SK-N-DZ (cell line): ENCODE results near the gene CHSY1.
A peak's percentile ranks its signal among the peaks of the same experiment; 100 is the strongest.
"Not testable (repeated sequence)": the region's sequence is repeated elsewhere in the genome, so short reads cannot be mapped to it uniquely, and the experiment has no call there.

Experiments
- DNase-seq: peaks from one replicate; pipeline ENCODE4 v3.0.0-alpha.2; 2015; ENCODE audit warnings: low spot score

CHSY1 gene

DNA sequence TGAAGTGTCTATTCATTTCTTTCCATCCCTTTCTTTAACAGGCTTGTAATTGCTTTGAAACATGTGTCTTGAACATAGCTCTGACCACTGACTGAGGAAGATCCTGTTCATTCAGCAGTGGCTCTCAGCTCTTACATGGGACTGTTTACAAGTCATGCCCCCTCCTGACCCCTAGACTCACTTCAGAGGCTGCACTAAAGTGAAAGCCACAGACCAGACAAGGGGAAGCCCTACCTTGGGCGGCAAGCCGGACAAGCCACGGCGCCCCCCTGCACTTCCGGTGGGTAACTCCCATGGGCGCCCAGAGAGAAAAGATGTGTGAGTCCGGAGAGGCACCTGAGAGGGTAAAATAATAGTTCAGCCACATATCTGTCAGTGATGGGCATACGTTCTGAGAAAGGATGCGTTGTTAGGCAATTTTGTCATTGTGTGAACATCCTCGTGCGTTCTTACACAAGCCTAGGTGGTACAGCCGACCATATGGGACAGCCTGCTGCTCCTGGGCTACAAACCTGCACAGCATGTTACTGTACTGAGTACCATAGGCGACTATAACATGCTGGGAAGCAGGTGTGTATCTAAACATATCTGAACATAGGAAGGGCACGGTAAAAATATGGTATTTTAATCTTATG is 116.2 kb downstream of the CHSY1 start:
- no peak for DNase-seq

DNA sequence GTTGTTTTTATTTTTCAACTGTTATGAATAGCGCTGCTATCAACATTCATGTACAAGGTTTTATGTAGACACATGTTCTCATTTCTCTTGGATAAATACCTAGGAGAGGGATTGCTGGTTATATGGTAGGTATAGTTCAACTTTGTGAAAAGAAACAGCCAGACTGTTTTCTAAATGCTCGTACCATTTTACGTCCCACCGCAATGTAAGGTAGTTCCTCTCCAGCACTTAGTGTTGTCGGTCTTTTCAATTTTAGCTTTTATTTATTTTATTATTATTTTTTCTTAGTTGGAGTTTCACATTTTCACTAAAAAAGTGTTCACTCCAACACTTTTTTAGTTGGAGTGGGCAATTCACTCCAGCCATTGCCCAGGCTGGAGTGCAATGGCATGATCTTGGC is 117.1 kb downstream of the CHSY1 start:
- DNase-seq = no peak

DNA sequence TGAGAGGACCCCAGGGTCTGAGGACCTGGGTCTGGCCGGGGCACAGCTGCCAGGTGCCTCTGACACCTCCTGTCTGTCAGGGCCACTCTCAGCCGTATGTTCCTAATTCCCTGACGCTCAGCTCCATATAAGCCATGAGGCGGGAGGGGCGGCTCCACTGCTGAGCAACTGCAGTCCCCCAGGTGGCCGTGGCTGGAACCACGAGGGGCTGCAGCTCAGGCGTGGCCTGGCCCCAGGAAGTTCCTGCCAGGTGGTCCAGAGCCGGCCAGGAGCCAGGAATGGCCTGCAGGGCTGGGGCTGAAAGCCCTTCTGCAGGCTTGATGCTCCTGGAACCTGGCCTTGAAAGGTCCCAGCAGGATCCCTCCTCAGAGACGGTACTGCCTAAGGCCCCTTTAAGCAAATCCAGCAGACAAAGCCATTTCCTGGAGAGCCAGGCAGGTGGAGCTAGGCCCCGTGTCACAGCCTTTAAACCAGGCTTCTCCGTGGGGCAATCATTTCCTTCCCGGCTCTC is 118.0 kb downstream of the CHSY1 start:
- DNase-seq = no peak

DNA sequence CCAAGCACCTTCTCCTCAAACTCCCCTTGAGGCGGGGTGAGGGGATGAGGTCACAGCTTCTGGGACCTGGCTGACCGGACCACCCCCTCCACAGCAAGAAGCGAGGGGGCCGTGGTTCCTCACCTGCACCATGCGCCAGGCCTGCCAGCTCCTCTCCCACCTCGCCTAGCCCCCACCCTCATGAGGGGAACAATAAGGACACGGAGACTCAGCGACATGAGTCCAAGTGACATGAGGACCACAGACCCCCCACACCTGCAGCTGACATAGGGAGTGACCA is 118.7 kb downstream of the CHSY1 start:
- DNase-seq = no peak

DNA sequence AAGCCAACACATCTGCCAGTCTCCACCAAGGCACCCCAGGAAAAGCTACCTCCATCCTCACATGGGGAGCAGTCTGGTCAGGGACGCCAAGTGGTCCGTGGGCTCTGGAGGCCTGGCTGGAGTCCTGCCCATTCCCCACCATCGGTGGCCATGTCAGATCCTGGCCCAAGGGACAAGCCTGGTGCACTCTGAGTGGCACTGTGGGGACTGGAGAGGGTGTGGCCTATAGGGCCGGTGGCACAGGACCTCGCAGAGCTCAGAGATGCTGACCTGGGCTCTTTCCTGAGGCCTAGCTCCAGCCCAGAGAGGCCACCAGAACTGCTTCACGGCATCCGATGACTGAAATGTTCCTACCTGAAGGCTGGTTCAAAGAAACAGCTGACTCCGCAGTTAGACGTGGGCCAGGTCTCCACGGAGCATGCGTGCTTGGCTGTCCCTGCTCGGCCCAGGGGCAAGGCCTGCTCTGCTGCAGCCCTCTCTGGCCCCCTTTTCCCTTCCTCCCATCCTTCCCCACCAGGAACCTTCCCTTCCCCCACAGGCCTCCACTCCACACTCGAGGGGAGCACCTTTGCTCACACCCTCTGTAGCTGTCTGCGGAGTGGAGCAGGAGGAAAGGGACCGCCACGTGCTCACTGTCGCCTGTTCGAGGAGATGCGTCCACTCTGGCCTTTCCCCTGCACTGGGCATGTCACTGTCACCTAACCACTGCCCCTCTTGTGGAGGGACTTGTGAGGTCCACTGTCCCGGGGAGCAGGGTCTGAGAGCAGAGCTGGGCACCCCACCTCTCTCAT is 119.3 kb downstream of the CHSY1 start:
- no peak for DNase-seq

DNA sequence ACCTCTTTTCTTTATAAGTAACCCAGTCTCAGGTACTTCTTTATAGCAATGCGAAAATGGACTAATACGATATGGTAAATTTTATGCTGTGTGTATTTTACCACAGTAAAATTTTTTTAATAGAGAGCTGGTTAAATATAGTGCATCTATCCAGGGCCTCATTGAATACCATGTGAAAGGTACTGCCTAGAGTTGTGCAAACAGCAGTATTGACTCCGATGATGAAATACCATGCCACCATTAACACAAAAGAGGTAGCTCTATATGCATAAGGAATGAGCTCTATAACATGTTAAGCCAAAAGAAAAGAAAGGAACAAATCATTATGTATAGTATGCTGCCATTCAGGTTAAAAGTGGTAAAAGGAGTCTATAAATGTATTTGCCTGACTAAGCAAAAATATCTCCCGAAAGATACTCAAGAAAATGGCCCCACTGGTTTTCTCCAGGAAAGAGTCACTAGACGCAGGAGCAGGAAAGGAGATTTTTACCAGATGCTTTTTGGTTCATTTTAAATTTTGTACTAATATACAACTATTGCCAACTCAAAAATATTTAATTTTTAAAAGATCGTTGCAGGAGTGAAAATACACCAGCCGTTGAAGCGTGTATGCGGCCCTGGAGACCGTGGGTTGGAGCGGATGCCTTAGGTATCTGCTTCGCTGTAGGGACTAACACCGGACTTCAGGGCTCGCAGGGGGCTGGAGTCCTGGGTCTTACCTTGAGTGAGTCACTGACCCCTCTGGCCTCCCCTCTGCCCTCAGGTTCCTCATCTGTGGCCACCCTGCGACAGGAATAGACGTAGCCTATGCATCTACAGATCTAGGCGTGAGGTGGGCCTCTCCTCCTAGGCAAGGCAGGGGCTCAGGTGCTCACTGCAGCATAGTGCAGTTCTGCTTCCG is 120.1 kb downstream of the CHSY1 start:
- DNase-seq = no peak

DNA sequence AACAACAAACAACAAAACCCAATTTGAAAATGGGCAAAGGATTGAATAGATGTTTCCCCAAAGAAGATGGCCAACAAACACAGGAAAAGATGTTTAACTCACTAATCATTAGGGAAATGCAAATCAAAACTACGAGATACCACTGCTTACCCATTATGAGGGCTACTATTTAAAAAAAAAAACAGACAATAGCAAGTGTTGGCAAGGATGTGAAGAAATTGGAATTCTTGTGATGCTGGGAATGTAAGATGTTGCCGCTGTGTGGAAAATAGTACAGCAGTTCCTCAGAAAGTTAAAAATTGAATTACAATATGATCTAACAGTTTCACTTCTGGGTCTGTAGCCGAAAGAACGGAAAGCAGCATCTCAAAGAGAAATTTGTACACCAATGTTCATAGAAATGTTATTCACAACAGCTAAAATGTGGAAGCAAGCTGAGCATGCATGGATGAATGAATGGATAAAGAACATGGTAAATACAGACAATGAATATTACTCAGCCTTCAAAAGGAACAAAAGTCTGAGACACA is 121.9 kb downstream of the CHSY1 start:
- DNase-seq = no peak

DNA sequence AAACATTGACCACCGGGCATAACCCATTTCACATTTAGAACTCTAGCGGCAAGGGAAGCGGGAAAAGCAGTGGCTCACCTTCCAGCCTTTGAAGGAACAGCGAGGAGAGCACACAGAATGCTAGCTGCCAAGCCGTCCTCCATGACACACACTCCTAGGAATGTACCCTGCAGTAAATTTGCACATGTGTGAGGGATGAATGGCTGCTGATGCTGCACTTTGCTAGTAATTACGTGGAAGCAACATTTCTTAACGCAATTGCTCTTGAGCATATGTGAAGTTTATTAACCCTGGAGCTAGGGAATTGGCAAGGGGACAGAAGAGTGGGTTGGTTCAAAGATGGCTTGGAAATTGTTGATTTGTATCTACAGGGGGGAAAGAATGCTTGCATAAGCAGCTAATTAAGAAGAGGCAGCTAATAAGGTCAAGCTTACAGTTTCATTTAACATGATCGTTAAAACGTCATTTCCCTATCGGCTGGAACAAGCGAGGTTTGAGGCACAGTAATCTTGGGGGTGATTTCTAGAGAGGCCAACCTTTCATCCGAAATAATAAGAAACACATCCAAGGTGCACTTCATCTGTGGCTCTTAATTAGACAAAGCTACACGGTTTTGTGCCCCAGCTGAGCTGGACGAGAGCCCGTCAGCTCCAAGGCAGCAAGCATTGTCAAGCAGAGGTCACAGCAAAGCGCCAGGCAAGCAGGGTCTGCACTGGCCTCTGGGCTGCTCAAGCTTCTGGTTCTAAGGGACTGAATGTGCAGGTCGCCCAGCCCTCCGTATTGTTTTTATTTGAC is 123.4 kb downstream of the CHSY1 start:
- no peak for DNase-seq

DNA sequence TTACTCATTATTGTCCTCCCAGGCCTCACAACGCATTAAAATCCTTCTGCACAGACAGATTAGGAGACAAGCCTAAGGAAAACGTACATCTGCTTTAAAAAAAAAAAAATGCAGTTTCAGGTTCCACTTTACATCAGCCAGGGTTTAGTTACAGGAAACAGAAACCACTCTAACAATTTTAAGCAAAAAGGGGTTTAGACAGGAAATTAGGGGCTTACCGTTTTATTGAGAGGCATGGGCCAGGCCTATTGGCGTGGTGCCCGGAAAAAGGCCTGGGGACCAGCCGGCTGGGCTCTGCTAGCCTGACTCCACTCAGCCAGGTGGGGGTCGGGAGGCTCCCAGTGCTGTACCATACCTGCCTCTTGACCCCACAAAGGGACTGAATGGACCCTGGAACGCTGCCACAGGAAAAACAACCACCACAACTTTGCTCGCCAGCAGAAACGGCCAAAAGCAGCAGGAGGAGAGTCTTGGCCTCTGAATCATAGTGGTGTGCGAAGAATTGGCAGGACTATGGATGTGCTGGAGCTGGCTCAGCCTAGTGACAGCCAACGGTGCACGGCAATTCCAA is 124.3 kb downstream of the CHSY1 start:
- DNase-seq = peak; percentile 61

DNA sequence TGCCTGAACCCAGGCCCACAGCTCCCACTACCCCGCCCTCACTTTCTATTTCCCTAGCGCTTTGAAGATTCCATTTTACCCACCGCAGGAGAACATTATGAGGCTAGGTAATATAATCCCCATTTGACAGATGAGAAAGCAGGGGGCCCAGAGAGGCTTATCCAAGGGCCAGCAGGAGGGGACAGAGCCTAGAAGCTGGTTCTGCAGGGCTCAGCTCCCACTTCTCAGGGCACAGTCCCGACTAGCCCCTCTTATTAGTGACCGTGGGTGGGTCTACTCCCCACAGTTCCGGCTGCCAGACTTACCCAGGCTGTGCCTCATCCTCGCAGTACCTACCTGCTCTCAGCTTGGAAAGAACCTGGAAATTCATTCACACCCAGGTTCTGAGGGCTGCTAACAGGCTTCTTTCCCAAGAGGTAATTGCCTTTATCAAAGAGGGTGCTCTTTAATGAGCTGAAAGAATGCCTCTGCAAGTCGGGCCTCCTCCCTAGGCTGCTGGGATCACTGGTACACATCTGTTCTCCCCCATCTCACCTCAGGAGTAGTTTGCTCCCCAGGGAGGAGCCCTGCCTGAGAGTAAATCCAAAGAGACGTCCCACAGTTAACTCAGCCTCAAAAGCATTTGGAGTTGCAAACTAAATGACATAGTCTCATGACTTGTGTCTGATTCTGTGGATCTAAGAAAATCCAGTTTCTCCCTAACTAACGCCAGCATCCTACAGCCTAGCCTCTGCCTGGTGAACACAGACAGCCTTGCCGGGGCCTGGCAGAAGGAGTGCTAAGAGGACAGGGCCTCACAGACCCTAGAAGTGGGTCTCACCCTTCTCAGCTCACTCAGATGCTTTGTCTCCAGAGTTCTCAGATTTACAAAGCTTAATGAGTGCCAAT is 125.0 kb downstream of the CHSY1 start:
- no peak for DNase-seq

DNA sequence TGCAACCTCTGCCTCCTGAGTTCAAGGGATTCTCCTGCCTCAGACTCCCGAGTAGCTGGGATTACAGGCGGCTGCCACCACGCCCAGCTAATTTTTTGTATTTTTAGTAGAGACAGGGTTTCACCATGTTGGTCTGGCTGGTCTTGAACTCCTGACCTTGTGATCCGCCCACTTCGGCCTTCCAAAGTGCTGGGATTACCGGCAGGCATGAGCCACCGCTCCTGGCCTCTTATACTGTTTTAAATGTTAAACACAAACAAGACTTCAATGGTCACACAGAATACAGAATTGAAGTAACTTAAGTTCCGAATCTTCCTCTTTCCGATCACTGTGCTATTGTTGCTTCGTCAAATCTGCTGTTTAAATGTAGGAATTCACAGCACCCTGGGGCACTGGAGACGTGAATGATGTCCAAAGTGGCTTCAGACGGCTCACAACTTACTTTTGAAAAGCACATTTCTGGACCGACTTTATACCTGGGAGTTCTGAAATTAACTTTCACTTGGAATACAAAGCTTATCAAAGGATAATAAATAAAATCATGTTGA is 125.9 kb downstream of the CHSY1 start:
- not testable (repeated sequence) for DNase-seq
